HG02938 (cell line): Measurements from ENCODE around the gene ISG15.

Experiments
- ATAC-seq: cut with Tn5 transposase; IDR thresholded peaks from one replicate; pipeline ENCODE4 v1.9.1; 2021; ENCODE audit warnings: mild to moderate bottlenecking, moderate library complexity; ENCODE audit not compliant: unreplicated experiment

Gene ISG15

DNA sequence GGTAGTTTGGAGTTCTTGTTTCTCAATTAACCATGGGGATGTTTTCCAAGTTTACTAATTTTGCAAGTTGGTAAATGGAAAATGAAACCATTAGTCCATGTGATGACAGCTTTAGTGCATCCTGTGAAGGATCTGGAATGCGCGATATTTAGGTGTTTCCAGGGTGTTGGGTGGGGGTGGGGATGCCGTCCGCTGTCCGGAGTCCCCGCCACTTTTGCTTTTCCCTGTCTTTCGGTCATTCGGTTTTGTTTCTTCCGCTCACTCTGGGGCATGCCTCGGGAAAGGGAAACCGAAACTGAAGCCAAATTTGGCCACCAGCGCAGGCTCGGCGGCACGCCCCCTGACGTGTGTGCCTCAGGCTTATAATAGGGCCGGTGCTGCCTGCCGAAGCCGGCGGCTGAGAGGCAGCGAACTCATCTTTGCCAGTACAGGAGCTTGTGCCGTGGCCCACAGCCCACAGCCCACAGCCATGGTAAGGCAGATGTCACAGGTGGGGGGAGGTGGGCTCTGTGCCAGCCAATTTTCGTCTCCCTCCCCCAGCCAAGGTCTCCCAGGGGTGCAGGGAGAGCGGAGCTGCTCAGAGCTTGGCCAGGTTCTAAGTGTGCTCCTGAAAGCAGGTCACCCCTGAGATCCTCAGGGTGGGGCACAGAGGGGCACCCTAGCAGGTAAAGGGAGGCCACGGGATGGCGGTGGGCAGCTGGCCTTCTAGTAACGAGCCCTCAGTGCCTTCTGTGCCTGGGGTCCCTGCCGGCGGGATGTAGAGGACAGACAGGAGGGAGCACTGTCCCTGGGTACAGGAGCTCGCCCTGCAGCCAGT lies at the start of gene ISG15:
Gene ISG15, plus strand, starts transcription at position 393 of the 817 bp plus-strand sequence. Its CDS starts 77 bp downstream, at position 470.
- peak; percentile 82 for ATAC-seq

GRCh38 chr1:963746-964525 lies 49.4 kb upstream of the ISG15 start:
- no peak for ATAC-seq

DNA sequence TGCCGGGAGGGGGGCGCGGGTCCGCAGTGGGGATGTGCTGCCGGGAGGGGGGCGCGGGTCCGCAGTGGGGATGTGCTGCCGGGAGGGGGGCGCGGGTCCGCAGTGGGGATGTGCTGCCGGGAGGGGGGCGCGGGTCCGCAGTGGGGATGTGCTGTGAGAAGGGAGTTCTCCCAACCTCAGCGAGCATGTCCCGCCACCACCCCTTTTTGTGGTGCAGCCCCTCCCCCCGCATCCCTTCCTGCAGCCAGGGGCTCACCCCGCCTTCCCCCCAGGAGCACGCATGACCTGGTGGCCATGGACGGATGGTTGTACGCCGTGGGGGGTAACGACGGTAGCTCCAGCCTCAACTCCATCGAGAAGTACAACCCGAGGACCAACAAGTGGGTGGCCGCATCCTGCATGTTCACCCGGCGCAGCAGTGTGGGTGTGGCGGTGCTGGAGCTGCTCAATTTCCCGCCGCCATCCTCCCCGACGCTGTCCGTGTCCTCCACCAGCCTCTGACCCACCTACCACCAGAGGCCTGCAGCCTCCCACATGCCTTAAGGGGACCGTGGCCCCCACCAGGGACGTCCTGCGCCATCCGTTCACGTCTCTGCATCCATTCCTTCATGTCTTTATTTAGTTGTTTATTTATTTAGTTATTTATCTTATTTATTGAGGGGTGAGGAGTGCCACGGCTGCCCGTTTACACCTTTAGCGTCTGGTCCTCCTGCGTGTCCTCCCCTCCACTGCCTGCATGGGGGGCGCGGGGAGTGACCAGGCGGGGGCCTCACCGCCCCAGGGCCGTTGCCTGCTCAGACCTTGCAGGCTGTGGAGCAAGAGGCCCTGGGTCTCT lies 48.4 kb upstream of the ISG15 start:
- no peak for ATAC-seq

DNA sequence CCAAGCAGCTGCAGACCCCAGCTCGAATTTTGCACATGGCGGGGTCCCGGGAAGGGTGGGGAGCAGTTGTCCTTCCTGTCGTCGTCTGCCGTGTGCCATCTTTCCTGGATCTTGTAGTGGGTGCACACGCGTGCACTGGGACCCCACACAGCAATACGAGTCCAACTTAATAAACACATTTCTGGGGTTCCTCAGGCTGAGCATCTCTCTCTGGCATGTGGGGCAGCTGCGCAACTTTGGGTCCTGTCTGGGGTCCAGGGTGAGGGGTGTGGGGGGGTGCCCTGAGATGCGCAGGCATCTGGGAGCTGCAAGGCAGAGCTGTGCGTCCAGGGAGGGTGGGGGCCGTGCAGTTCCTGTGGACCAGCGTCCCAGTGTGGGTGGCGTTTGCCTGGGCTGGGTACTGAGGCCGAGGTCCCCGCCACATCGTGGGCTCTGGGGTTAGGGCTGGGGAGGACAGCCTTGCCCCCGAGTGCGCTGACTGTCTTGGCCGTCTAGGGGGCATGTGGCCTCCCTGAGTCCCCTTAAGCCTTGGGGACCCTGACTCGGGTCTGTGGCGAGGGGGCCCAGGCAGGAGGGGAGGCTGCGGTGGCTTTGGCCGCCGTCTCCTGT lies 47.7 kb upstream of the ISG15 start:
- no peak for ATAC-seq

DNA sequence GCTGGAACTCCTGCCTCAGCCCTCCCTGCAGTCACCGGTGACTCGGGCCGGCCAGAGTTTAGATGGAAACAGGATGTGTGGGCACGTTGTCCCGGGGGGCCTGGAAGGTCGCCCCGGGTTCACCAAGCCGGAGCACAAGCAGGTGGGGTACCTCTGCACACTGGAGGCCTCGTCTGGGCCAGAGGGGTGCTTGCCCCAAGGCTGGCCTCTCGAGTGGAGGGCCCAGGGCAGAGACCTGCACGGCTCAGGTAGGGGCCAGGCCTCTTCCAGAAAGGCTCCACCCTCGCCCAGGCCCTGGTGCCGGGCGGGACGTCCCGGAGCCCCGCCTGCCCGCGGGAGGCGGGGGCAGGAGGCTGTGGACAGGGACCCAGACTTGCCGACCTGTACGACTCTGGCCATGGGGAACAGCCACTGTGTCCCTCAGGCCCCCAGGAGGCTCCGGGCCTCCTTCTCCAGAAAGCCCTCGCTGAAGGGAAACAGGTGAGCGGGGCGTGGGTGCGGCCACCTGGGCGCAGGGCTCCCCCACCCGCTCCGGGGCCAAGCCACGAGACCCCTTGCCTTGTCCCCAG lies 47.1 kb upstream of the ISG15 start, which contains the start of gene PLEKHN1:
Gene PLEKHN1, plus strand, starts transcription at position 348 of the 569 bp plus-strand sequence. Its CDS starts 50 bp downstream, at position 398.
- ATAC-seq = no peak

GRCh38 chr1:966704-967300 lies 46.5 kb upstream of the ISG15 start:
- no peak for ATAC-seq

GRCh38 chr1:967466-968343 lies 45.6 kb upstream of the ISG15 start:
- ATAC-seq = no peak

GRCh38 chr1:969260-969855 lies 43.9 kb upstream of the ISG15 start:
- no peak for ATAC-seq

DNA sequence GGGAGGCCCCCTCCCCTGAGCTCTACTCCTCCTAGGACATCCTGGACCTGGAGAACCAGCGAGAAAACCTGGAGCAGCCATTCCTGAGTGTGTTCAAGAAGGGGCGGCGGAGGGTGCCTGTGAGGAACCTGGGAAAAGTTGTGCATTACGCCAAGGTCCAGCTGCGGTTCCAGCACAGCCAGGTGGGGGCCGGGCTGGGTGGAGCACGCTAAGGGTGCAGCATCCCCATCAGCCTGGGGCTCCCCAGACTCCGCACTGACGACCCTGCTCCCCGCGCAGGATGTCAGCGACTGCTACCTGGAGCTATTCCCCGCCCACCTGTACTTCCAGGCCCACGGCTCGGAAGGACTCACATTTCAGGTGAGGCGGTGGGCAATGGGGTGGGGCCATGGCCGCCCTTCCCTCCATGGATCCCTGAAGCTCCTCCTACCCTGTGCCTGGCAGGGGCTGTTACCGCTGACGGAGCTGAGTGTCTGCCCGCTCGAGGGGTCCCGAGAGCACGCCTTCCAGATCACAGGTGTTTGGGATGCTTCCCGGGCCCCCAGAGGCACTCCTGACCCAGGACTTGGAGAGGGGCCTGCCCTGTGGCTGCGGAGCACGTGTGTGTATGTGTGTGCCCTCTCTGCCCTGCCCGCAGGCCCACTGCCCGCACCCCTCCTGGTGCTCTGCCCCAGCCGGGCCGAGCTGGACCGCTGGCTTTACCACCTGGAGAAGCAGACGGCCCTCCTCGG lies 42.9 kb upstream of the ISG15 start:
- no peak for ATAC-seq

DNA sequence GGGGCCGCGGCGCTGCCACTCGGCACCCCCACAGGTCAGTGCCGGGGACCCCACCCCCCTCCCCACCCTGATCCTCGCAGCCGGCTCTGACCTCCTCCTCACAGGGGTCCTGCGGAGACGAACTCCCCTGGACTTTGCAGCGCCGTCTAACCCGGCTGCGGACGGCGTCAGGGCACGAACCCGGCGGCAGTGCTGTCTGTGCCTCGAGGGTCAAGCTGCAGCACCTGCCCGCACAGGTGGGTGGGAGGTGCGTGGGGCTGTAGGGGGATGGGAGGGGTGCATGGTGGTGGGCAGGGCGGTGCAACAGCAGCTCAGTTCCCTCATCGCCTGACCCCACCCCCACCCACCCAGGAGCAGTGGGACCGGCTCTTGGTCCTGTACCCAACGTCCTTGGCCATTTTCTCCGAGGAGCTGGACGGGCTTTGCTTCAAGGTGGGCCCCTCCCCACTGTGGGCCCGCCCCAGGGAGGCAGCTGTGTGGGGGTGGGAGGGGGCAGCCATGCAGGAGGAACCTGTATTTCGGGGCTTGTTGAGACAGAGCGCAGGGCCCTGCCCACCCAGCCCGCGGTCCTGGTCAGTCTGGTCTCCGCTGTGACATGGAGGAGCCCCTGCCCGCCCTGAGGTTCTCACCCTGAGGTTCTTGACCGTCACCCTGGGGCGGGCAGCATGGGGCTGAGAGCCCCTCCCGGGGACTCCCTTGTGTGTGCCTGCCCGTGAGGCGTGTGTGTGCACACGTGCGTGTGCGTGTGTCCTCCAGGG lies 42.1 kb upstream of the ISG15 start:
- ATAC-seq = no peak

DNA sequence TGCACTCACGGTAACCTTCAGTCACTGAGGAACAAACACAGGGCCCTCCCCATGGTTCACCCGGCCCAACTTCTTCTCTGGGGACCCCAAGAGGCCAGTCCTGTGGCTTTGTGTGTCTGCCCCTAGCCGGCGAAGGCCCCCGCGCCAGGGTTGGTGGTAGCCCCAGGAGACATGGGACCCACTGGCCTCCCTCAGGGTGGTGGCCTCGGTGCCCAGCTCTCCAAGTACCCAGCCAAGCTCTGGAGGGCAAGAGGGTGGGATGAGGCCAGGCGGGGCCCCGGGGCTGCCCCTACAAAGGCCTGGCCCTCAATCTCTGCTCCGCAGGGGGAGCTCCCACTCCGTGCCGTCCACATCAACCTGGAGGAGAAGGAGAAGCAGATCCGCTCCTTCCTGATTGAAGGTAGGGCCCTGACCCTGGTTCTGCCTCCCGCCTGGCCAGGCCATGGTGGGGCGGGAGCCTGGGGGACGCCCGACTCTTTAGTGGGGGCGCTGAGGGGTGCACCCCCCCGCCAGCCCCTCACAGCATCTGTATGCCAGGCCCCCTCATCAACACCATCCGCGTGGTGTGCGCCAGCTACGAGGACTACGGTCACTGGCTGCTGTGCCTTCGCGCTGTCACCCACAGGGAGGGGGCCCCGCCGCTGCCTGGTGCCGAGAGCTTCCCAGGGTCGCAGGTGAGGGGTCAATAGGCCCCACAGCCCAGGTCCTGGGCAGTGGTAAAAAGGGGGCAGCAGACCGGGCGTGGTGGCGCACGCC lies 41.4 kb upstream of the ISG15 start:
- ATAC-seq = no peak

DNA sequence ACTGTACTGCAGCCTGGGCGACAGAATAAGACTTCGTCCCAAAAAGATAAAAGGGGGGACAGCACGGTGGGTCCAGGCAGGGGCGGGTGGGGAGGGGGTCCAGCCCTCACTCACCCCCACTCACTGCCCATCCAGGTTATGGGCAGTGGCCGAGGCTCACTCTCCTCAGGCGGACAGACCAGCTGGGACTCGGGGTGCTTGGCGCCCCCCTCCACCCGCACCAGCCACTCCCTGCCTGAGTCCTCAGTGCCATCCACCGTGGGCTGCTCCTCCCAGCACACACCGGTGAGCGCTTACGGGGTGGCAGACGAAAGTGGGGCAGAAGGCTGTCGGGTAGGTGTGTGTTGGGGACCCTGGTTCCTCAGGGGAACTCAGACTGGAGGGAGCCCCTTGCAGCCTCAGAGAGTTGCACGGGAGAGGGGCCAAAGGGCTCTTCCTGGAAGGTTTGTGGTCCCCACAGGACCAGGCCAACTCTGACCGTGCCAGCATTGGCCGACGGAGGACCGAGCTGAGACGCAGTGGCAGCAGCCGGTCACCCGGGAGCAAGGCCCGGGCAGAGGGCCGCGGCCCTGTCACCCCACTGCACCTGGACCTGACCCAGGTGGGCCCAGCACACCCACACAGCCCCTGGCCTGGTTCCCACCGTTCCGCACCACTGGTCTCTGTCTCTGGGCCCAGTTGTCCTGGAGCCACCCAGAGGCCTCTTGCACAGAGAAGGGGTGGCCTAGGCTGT lies 40.4 kb upstream of the ISG15 start:
- ATAC-seq = no peak

GRCh38 chr1:973459-974292 lies 39.6 kb upstream of the ISG15 start:
- ATAC-seq = no peak

GRCh38 chr1:974293-974640 lies 39.0 kb upstream of the ISG15 start:
- ATAC-seq = no peak
